LHCN-M2 (cell line): ENCODE results near the gene ELFN1. TPM values are rescaled to one million over a fixed set of nuclear protein-coding genes. Genes with fewer than 3 reads are reported as not detected.

Source experiments
- DNase-seq: peaks from one replicate; pipeline ENCODE4 v3.0.0-alpha.2; 2012; ENCODE audit warnings: low read depth
- total RNA-seq: library from RNA; depleted of rRNA; stranded (reverse); fragments of >200 nt; gene quantifications from 2 replicates; pipeline ENCODE4 v1.2.3, GENCODE V29; 2014

ELFN1 gene
- total RNA-seq, 1 experiment from 2014 or later, result not detected

DNA sequence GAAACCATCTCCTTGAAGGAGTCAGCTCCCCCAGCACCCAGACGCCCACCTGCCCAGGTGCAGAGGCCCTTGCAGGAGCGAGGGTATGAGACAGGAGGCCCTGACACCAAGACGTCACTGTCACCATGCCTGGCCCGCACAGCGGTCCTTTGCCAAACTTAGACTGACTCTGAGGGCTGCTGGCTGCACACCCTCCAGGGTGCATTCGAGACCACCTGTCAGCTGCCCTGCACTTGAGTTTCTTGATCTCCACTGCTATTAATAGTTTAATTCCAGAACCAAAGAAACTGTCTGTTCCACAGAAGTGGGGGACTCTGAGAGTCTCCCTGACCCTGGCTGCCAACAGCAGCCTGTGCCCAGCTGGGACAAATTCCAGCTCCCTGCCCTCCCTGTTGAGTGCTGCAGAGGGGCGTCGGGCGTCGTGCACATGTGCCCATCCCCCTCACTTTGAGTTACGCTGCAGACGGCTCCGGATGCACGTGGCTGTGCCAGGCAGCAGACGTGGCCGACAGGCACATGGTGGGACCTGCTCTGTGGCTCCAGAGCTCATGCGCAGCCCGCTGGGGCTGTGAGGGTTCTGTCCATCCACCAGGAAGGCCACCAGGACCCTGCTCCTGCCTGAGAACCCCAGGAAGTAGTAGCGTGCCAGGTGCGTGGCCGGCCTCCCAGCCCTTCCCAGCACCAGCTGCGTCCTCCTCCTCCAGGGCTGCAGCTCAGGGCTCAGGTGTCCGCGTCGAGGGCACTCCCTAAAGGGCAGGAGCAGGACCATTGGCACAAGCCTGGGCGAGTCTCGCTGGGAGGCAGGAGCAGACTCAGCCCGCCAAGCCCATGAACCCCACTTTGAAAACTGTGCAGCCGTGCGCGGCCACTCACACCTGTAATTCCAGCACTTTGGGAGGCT lies 24.8 kb downstream of the ELFN1 start:
- DNase-seq, result no peak

DNA sequence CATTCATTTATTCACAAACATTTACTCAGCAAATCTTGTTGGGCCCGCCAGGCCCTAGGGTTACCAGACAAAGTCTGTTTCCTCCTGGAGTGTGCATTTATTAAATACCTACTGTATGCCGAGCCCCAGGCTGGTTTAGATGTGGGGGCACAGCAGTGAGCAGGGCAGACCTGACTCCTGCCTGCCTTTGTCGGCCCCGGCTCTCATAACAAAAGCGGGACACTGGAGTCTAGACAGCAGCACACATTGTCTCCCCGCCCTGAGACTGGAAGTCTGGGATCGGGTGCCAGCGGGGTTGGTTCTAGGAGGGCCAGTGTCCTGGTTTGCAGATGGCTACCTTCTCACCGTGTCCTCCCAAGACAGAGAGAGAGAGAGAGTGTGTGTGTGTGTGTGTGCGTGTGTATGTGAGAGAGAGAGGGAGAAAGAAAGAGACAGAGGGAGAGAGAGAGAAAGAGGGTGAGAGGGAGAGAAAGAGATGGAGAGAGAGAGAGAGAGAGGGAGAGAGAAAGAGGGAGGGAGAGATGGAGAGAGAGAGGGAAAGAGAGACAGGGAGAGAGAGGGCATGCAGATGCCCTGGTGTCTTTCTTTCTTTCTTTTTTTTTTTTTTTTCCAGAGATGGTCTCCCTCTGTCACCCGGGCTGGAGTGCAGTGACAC lies 25.9 kb downstream of the ELFN1 start:
- DNase-seq, result no peak

DNA sequence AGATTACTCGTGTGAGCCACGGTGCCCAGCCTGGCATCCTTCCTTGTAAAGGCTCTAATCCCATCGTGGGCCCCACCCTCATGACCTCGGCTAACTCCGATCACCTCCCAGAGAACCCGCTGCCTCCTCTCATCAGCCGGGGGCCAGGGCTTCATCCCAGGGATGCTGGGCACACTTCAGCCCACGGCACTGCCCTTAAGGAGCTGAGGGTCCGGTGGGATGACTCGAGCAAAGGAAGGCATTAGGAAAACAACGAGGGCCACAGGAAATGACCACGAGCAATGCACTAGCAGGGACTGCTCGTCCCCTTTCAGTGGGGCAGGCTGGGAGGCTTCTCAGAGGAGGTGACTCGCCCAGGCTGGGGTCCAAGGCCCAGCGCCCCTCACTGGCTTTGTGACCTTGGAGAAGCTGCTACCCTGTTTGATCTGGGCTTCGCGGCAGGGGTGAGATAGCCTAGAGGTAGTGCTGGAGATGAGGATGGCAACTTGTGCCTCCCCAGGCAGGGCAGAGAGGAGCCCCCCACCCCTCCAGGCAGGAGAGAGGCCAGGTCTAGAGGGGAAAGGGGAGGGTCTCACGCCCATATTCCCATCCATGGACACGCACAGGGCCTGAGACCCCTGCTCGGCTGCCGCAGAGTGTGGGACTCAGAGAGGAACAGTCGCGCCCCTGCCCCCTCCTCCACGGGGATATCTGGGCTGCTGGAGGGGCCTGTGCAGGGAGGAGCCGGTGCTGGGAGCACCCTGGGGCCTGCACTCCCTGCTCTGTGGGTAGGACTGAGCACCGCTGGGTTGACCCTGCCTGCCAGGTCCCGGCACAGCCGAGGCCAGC lies 26.8 kb downstream of the ELFN1 start:
- DNase-seq, result no peak

DNA sequence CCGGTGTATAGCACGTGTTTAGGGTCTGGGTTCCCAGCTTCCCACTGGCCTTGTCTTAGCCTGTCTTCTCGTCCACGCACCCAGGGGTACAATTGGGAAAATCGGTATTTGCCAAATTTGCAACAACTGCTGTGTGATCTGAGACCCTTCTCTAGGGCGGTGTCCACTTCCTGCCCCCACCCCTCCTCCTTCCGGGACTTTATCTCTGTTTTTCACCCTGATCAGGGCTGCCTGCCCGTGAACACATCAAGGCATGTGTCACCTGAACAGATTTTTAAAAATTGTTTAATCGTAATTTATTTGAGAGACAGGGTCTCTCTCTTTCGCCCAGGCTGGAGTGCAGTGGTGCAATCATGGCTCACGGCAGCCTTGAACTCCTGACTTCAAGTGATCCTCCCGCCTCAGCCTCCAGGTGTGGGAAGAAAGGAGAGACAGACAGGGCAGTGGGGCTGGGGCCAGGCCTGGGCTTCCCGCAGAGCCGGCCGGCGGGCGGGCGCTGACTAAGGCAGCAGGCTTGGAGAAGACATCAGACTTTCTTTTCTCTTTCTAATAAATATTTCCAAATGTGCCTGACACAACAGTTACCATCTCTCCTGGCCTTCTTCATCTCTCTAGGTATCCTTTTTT lies 27.5 kb downstream of the ELFN1 start:
- no peak for DNase-seq

DNA sequence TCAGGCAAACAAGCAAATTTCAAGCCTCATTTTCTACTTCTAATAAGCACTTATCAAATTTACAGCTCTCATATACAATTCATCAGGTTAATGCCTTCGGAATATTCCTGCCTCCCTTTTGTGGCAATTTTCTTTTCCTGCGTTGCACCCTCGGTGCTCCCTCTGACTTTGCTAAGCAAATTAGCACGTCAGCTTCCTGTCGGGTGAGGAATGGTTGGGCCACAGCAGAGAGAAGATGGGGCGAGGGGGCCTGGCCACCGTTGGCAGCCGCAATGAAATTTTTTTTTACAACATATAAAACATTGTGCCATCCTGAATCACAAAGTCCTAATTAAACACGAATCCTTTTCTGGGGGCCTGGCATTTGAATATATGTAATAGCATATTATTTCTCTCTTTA lies 28.1 kb downstream of the ELFN1 start:
- no peak for DNase-seq

DNA sequence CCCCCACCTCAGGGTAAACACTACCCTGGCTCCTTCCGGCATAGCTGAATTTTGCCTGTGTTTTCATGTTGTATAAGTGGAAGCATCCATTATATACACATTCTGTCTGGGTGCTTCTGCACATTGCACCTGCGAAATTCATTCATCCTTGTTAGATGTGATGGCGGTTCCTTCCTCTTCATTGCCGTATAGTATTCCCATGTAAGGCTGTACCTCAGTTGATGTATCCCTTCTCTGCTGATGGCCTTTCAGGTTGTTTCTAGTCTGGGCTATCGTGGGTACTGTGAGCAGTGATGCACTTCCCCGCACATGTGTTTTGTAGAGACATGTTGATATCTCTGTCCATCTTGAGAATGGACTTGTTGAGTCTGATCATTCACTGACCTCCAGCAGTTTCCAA lies 28.9 kb downstream of the ELFN1 start:
- DNase-seq, result no peak

DNA sequence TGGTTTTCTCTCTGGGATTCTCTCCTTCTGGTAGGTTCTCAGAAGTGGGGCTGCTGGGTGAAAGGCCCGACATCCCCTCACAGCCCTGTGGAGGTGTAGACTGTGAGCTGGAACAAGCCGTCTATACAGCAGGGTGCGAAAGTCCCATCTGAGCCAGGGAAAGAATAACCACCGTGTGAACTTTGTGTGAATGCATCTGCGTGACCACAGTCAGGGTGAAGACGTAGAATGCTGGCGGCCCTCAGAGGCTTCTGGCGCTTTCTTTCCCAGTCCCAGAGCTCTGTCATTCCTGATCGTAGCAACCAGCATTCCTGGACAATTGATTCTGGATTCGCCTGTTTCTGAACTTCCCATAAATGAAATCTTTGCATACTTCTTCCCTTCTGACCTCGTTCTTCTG lies 30.0 kb downstream of the ELFN1 start:
- DNase-seq, result no peak

DNA sequence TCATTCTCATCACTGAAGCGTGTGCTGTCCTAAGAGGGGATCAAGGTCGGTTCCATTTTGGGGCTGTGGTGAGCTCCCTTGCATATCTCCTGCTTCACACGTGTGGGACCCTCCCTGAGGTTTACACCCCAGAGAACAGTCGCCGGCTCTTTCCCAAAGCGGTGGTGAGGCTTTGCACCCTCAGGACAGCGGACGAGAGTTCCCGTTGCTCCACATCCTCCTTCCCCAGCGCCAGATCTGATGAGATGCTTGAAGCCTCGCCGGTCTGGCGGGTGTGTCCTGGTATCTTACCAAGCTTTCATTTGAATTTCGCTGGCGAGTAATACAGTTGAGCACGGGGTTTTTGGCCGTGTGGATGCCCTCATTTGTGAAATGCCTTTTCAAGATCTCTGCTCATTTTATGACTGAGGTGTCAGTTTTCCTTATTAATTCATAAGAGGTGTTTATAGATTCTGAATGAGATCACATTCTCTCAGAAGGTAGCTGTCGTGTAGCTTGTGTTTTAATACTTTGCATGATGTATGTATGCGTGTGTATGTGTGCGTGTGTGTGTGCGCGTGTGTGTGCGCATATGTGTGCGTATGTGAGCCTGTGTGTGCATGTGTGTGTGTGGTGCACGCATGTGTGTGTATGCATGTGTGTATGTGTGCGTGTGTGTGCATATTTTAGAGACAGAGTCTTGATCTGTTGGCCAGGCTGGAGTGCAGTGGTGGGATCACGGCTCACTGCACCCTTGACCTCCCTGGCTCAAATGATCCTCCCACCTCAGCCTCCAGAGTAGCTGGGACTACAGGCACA lies 30.7 kb downstream of the ELFN1 start:
- DNase-seq, result no peak

DNA sequence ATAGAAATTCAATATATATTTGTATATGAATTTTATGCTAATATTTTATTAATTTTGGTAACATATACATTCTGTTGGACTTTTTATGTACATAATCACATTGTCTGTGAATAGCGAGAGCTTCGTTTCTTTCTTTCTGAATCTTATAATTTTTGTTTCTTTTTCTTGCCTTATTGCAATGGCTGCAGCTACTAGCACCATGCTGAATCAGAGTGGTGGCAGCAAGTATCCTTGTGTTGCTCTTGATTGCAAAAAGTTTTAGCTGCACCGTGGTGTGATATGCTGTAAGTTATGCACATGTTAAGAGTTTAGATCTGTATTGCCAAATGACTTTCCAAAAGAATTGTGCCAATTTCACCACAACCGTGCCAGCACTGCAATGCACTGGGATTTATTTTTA lies 32.6 kb downstream of the ELFN1 start:
- DNase-seq, result no peak

DNA sequence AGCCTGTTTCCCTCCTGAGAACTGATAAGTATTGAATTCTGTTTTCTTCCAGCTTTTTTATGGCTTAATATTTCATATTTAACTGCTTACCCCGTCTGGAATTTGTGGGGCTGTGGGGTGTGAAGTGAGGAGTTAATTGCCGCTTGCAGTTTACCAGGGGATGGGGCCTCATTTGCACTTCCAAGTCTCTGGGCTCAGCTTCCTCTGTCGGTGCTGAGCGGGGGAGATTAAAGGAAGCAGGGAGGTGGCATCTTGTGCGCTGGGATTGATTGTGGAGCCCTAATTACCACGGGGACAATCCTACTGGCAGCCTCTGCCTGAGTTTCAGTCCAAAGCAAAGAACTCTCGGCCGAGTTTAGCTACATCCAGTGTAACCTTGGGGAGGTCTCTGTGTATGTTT lies 33.4 kb downstream of the ELFN1 start:
- no peak for DNase-seq

DNA sequence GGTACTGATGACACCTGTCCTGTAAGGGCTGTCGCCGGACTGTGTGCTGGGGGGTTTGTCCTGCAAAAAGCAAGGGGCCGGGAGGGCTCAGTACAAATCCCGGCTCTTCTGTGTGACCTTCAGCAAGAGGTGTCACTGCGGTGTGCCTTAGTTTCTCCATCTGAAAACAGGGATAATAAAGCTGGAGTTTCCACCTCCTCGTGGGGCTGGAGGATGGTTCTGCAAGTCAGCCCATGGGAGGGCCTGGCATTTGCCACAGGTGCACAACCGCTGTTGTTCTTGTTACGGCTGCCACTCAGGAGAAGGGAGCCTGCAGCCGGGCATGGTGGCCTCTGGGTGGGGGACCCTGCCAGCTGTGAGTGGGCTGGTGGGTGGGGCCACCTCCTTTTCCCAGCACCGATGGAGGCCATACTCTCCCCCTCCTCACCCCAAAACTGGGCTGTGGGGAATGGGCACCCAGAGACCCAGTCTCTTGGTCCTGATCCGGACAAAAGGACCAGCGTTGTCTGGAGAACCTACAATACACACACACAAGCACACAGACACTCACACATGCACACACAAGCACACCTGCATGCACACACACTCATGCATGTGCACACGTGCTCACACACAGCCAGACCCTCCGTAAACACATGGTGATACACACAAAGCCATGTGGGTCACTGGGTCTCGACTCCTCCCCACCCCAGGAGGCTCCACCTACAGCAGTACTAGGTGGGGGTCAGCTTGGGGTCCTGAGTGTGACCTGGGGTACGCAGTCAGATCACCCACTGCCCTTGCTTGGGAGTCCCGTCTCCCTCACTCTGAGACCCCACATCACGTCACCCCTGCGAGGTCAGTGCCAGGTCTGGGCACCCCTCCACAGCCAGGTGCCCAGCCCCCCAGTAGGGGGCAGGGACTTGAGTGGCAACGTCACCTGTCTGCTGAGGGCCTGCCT lies 34.1 kb downstream of the ELFN1 start:
- DNase-seq, result no peak

DNA sequence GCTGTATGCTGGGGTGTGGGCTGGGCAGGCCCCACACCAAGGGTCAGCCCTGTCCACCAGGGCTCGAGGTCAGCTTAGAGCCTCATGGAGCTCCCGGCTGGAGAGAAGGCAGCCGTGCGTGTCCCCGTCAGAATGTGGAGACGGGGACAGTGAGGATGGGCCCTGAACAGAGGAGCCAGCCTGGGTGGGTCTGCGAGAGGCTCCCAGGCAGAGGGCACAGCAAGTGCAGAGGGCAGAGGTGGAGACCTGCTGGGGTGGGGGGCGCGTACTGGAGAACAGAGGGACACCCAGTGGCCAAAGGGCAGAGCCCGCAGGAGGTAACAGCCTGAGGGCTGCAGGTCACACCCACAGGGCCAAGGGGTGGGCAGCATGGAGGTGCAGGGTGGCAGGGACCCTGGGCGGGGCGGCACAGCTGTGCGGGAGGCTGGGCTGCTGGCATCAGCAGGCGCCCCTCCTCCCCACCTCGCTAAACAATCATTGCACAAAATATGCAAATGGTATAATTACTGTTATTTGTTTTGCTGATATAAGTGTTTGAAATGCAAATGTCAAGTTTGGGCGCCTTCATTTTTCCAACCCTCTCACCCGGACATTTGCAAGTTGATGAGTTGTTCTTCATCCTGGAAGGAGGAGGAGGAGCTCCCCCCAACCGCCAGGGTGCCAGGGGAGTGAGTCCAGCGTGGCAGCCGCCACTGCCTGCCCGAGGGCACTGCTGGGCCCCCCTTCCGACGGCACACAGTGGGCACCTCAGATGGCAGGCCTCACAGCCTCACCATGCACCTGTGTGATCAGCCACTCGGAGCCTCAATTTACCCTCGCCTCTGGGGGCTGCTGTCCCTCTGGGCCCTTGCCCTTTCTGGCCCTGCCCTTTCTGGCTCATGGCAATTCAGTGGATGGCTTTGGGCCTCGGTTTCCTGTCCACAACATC lies 35.0 kb downstream of the ELFN1 start:
- no peak for DNase-seq

DNA sequence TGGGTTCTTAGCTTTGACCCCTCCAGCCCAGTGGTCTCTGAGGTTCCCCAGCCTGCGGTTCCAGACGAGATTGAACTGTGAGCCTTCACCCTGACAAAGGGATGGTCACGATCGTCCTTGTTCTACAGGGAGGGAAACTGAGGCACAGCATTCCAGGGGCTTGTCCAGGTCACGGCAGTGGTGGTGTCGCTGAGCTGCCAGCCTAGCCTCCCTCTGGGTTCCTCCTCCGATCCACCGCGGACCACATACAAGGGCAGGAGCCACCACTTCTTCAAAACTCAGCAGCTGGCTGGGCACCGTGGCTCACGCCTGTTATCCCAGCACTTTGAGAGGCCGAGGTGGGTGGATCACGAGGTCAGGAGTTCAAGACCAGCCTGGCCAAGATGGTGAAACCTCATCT lies 35.8 kb downstream of the ELFN1 start:
- no peak for DNase-seq

DNA sequence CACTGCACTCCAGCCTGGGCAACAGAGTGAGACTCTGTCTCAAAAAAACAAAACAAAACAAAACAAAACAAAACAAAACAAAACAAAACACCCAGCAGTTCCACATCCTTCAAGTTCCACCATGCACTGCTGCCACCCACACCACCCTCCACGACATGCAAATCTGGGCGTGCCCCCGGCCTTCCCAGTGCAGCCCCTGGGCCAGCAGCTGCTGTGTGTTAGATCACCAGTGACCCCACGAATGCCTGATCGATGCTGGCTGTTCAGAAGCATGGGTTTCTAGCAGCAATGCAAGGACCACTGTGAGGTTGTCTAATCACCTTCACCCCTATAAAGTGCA lies 36.3 kb downstream of the ELFN1 start:
- DNase-seq, result no peak

DNA sequence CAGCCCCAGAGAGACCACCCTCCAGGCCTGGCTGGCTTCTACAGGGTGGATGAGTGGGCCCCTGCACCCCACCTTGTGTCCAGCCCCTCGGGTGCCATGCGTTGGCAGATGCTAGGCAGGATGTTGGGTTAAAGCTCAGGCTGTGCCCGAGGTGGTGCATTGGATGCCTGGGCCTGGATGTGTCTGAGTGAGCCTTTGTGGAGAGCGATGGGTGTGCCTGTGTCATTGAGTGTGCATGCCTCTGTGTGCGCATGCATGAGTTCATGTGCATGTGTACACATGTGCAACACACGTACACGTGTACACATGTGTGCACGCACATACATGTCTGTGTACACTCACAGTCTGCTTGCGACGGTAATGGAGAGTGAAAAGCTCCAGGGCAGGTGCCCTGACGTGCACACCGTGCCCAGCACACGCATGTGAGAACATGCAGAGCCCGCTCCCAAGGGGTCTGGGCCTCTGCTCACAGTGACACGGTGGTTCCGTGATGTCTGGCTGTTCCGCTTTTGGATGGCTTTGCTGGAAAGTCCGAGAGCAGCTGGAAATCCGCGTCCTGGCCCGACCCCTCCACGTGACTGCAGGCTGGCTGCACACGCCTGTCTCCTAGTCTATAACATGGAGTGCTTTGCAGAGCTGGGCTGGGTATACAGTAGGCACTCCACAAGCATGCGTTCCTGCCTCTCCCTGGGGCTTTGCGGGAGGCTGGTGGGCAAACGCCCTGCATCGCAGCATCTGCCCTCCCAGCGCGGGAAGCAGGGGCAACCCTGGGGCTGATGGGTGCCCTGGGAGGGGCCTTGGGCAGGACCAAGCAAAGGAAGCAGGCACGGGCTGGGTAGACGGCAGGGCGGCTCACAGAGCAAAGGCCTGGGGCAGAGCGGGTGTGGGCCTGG lies 36.9 kb downstream of the ELFN1 start:
- DNase-seq, result no peak

DNA sequence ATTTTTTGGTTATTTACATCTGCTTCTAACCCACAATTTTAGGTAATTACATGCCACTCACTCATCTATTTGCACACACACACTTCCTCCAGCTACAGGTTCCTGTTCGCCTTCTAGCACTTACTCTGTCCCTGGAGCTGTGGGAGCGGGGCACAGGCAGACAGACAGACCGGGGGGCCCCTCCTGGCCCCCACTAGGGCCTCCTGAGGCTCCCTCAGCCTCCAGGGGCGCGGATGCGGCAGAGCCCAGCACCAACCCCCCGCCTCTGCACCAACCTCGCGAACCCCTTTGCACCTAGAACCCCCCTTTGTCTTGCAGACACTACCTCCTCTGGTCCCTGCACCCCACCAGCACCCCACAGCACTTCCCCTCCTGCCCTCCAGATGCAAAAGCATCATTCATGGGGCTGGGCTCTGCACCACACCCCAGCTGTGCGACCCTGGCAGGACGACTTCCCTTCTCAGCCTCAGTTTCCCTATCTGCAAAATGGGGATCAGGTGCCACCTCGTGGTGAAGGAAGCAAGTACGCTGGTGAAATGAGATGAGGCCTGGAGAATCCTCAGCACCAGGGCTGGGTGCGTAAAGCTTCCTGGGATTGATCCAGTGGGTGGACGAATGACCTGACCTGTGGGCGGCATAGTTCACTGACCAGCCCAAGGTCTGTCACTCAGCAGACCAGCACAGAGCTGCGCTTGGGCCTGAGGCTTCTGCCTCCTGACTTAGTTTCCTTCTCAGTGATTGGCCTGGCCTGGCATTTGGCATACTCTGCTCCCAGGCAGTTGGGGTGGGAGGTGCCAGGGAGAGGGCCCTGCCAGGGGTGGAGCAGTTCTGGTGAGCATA lies 37.9 kb downstream of the ELFN1 start:
- no peak for DNase-seq
